ENCODE data around the gene EFEMP2.
A peak's percentile ranks its signal among the peaks of the same experiment; 100 is the strongest.

EFEMP2 gene

DNA sequence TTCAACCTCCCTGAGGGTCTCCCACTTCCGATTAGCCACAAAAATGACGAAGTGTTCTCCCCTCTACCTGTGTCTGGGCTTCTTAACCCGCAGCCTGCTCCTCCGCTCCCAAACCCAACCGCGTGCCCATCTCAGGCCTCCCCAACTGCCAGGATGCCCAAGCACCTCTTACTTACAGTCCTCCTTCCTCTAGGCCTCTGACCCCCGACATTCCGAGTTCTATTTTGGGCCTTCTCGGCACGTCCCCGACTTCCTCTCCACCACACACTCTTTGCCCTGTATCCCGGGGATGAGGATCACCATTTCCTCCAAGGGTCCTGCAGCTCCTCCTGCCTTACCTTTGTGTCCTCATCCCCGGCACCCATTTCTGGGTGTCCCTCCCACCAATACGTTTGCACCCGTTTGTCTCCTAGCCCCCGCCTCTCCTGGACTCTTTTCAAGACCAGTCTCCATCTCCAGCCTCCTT lies 12.8 kb downstream of the EFEMP2 start:
- peaks cover 72% of the 10 kb centered on the region for H3K36me3 ChIP-seq
- no peak for DNase-seq
- H3K27me3 ChIP-seq (ENCODE audit: insufficient read depth, low read depth, severe bottlenecking): no peaks in the 10 kb centered on the region
- TF ChIP-seq, protein P1, sequence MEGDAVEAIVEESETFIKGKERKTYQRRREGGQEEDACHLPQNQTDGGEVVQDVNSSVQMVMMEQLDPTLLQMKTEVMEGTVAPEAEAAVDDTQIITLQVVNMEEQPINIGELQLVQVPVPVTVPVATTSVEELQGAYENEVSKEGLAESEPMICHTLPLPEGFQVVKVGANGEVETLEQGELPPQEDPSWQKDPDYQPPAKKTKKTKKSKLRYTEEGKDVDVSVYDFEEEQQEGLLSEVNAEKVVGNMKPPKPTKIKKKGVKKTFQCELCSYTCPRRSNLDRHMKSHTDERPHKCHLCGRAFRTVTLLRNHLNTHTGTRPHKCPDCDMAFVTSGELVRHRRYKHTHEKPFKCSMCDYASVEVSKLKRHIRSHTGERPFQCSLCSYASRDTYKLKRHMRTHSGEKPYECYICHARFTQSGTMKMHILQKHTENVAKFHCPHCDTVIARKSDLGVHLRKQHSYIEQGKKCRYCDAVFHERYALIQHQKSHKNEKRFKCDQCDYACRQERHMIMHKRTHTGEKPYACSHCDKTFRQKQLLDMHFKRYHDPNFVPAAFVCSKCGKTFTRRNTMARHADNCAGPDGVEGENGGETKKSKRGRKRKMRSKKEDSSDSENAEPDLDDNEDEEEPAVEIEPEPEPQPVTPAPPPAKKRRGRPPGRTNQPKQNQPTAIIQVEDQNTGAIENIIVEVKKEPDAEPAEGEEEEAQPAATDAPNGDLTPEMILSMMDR (IDR thresholded peaks at IDR 0.05; ENCODE audit: low read depth, low read length): no peak
- H3K4me3 ChIP-seq (ENCODE audit: low read depth, low read length): peak overlapping the region; percentile 96
- peak overlapping the region; percentile 99 for H3K27ac ChIP-seq
- no peaks in the 10 kb centered on the region for H3K9me3 ChIP-seq (ENCODE audit: severe bottlenecking)

DNA sequence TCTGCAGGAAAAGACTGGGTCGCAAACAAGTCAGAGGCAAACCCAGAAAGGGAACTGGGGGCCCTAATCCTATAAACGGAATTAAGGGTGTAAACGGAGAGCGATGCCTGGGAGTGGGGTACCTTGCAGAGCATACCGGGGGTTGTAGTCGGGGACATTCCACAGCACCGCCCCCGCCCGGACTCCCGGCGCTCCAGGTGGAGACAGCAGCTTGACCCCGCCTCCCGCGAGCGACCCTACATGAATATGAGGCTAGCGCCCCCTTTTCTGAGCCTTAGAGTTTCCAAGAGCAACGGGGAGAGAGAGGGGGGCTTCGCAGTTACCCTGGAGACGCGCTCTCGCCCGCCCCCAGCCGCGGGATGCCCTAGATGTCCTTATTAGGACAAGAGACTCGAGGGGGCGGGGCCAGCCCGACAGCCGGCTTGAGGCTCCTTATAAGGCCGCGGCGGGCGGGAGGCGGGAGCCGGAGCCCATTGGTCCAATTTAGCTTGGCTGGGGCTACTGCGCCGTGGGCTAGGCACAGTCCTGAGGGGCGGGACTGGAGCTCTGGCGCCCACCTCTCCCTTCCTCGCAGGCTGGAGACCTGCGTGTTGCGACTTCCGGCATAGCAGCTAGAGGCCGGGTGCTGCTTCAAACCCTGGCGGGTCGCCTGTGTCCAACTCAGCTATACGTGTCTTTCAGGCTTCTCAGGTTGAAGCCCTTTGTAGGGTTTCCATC lies 13.3 kb downstream of the EFEMP2 start:
- peak overlapping the region; percentile 96 for H3K4me3 ChIP-seq (ENCODE audit: low read depth, low read length)
- no peaks in the 10 kb centered on the region for H3K27me3 ChIP-seq (ENCODE audit: insufficient read depth, low read depth, severe bottlenecking)
- H3K36me3 ChIP-seq: peaks cover 72% of the 10 kb centered on the region
- TF ChIP-seq, protein P1 (IDR thresholded peaks at IDR 0.05; ENCODE audit: low read depth, low read length): no peak
- H3K27ac ChIP-seq: peak overlapping the region; percentile 99
- peak; percentile 99 for DNase-seq
- no peaks in the 10 kb centered on the region for H3K9me3 ChIP-seq (ENCODE audit: severe bottlenecking)

DNA sequence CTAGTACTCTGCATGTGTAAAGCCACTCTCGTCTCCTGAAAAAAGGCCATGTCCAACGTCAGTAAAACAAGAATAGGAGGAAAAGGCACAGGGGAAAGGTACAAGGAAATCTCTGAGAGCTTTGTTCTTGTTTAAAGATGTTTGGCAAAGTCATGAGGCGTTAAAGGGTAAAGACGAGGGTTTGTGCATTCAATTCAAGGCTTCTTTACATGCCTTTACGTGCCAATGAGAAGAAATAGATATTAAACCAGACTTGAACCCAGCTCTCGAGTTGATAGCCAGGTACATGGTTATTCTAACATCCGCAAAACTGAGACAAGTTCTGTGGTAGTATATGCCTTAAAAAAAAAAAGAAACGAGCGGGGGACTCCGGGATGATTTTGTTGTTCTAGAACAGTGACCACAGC lies 13.9 kb downstream of the EFEMP2 start:
- Histone ChIP-seq H3K9me3 (ENCODE audit: severe bottlenecking) (no peaks in the 10 kb centered on the region), H3K27me3 (ENCODE audit: insufficient read depth, low read depth, severe bottlenecking) (no peaks in the 10 kb centered on the region), H3K36me3 (peaks cover 72% of the 10 kb centered on the region), H3K4me3 (ENCODE audit: low read depth, low read length) (peak overlapping the region; percentile 96), H3K27ac (peak overlapping the region; percentile 99)
- TF ChIP-seq, protein P1 (IDR thresholded peaks at IDR 0.05; ENCODE audit: low read depth, low read length): no peak
- DNase-seq: no peak

DNA sequence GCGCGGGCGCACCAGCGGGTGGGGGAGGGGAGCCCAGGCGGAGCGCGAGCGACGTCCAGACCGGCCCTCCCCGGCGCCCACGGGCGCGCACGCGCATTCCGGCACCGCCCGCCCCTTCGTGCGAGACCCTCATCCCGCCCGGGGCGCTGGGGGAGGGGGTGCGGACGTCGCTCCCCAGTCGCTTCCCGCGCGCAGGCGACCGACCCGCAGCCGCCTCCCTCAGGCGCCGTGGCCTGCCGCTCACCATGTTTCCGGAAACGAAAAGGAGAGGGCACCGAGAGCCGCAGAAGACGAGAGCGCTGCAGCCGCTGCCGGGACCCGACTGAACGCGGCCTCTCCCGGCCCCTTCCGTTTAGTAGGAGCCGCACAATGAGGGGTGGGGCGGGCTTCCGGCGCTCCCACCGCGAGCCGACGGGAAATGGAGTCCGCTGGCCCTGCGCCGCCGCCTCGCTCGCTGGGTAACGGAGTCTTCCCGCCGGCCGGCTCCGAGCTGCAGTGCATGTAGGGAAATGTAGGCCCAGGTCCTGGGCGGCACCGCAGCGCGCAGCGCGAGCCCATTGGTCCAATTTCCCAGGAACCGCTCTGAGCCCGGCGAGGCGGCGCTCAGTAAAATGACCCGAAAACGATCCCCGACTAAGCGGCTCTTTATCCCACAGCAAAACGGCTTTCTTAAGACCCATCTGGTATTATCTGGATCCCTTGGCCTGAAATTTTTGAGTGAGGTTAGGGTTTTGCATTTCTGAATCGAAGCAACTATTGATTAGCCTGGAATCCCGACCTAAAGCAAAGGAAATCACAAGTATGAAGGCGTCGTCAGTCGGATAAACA lies 14.5 kb downstream of the EFEMP2 start, which contains the start of gene CFL1:
Gene CFL1 (minus strand): TSS at position 328 of the 828 bp plus-strand sequence. CDS start 81 bp downstream, at position 247.
- peak; percentile 98 for DNase-seq
- no peaks in the 10 kb centered on the region for H3K27me3 ChIP-seq (ENCODE audit: insufficient read depth, low read depth, severe bottlenecking)
- H3K27ac ChIP-seq: peak within 1 kb of the TSS; percentile 99
- TF ChIP-seq, protein P1 (IDR thresholded peaks at IDR 0.05; ENCODE audit: low read depth, low read length): no peak
- H3K4me3 ChIP-seq (ENCODE audit: low read depth, low read length): peak within 1 kb of the TSS; percentile 96
- H3K36me3 ChIP-seq: peaks cover 72% of the 10 kb centered on the region
- no peaks in the 10 kb centered on the region for H3K9me3 ChIP-seq (ENCODE audit: severe bottlenecking)

DNA sequence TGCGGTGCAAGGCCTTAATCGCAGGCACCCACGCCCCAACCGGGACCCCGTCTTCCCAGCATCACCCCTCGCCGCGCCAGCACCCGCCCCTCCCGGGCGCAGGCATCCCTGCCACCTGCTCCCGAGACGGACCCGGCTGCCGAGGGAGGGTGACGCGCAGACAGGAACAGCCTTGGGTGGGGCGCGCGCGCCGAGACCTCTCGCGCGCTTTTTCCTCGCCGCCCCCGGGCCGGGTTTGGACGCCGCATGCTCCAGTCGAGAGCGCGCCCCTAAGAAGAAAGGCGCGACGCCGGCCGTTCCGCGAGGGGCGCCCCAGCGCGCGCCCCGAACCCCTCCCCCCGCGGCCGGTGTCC lies 15.1 kb downstream of the EFEMP2 start:
- DNase-seq: peak; percentile 55
- peak overlapping the region; percentile 99 for H3K27ac ChIP-seq
- H3K36me3 ChIP-seq: peaks cover 72% of the 10 kb centered on the region
- H3K4me3 ChIP-seq (ENCODE audit: low read depth, low read length): peak overlapping the region; percentile 96
- H3K27me3 ChIP-seq (ENCODE audit: insufficient read depth, low read depth, severe bottlenecking): no peaks in the 10 kb centered on the region
- no peaks in the 10 kb centered on the region for H3K9me3 ChIP-seq (ENCODE audit: severe bottlenecking)
- TF ChIP-seq, protein P1 (IDR thresholded peaks at IDR 0.05; ENCODE audit: low read depth, low read length): no peak
